Measurements from ENCODE around the gene TARS3.
"Not testable (repeated sequence)": the region's sequence is repeated elsewhere in the genome, so short reads cannot be mapped to it uniquely, and the experiment has no call there.

Gene TARS3

DNA sequence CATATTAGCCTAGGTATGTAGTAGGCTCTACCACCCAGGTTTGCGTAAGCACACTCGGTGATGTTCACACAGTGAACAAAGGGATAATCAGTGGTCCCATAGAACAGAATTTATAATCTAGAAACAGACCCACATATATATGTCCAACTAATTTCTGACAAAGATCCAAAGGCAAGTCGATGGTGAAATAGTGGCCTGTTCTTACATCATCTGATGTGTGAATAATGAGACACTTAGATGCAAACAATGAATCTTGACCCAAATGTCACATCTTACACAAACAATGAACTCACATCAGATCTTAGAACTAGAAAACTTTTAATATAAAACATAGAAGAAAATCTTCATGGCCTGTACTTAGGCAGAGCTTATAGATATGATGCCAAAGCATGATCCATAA is 54.5 kb downstream of the TARS3 start:
- TF ChIP-seq TAF1 (IDR thresholded peaks at IDR 0.05; ENCODE audit: borderline replicate concordance, low read depth, low read length) (no peak), POLR2AphosphoS5 (IDR thresholded peaks at IDR 0.05; ENCODE audit: low read depth, low read length) (no peak), POLR2A (IDR thresholded peaks at IDR 0.05; ENCODE audit: low read depth, low read length) (no peak)
- DNase-seq (ENCODE audit: insufficient read length) (no peak), FAIRE-seq (no peak)

DNA sequence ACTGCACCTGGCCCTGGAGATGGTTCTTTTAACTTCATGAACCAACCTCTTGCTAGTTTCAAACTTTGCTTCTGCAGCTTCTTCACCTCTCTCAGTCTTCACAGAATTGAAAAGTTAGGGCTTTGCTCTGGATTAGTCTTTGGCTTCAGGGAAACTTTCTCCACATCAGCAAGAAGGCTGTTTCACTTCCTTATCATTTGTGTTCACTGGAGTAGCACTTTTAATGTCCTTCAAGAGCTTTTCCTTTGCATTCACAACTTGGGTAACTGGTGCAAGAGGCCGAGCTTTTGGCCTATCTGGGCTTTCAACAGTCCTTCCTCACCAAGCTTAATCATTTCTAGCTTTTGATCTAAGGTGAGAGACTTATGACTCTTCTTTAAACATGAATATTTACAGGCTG is 56.4 kb downstream of the TARS3 start:
- FAIRE-seq (no peak), DNase-seq (ENCODE audit: insufficient read length) (no peak)
- TF ChIP-seq TAF1 (IDR thresholded peaks at IDR 0.05; ENCODE audit: borderline replicate concordance, low read depth, low read length) (no peak), POLR2A (IDR thresholded peaks at IDR 0.05; ENCODE audit: low read depth, low read length) (no peak)

DNA sequence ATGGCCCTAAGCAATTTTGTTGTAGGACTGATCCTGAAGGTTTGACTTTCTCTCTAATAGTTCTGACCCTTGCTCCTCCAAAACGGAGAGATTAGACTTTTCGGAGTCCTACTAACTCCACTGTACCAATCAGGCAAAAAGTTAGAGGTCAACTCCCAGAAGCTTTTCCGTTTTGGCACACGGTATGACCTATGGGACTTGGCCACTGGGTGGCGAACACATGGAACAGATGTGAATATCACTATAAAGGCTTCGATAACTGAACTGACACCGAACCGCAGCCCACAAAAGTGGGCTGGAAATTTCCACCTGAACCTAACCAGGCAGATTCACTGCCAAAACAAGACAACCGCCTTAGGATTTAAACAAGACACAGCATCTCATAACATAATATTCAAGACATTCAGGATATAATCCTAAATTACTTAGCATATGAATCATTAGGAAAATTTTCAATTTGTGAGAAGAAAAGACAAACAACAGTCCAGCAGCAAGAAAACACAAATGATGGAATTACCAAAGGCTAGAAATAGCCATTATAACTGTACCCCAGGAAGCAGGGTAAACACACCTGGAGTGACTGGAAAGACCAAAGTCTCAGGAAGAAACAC is 59.9 kb downstream of the TARS3 start:
- no peak for FAIRE-seq
- DNase-seq (ENCODE audit: insufficient read length), result no peak
- TF ChIP-seq POLR2AphosphoS5 (IDR thresholded peaks at IDR 0.05; ENCODE audit: low read depth, low read length), result no peak
- TF ChIP-seq POLR2A (IDR thresholded peaks at IDR 0.05; ENCODE audit: low read depth, low read length), result no peak
- no peak for TF ChIP-seq TAF1 (IDR thresholded peaks at IDR 0.05; ENCODE audit: borderline replicate concordance, low read depth, low read length)

DNA sequence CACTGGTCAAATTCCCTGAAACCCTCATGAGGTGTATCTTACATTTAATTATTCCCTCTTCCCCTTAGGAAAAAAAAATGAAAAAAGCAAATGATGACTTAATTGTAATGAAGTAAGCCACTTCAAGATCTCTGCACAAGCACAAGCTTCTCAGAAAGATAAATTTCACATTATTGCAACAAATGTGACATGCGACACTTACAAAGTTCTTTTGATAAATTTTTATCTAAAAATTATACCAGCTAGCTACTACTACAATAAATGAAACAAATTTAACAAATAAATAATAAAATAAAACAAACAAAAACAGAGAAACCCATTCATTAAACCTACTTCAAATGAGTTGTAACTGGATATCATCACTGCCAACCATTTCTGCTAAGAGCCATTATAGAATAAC is 62.1 kb downstream of the TARS3 start:
- TF ChIP-seq POLR2A (IDR thresholded peaks at IDR 0.05; ENCODE audit: low read depth, low read length), result no peak
- TF ChIP-seq TAF1 (IDR thresholded peaks at IDR 0.05; ENCODE audit: borderline replicate concordance, low read depth, low read length), result no peak
- TF ChIP-seq POLR2AphosphoS5 (IDR thresholded peaks at IDR 0.05; ENCODE audit: low read depth, low read length), result no peak
- no peak for FAIRE-seq
- DNase-seq (ENCODE audit: insufficient read length), result no peak

DNA sequence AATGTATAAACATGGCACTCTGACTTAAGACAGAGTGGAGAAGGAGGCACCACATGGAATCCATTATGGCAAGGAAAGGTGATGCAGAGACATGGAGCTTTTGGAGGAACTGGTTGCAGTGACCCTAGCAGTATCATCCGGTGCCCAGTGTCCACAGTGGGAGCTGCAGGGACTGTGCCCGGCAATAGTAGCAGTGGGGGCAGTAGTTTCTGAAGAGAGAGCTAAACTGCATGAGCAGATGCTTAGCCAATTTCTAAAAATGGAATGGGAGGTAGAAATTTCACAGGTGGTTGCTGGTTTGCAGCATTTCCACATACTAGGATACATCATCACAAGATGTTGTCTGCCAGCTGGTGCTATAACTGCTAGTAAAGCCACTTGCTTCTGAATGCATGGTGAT is 64.3 kb downstream of the TARS3 start:
- TF ChIP-seq POLR2AphosphoS5 (IDR thresholded peaks at IDR 0.05; ENCODE audit: low read depth, low read length), result no peak
- no peak for TF ChIP-seq TAF1 (IDR thresholded peaks at IDR 0.05; ENCODE audit: borderline replicate concordance, low read depth, low read length)
- no peak for TF ChIP-seq POLR2A (IDR thresholded peaks at IDR 0.05; ENCODE audit: low read depth, low read length)
- FAIRE-seq (no peak), DNase-seq (ENCODE audit: insufficient read length) (no peak)

DNA sequence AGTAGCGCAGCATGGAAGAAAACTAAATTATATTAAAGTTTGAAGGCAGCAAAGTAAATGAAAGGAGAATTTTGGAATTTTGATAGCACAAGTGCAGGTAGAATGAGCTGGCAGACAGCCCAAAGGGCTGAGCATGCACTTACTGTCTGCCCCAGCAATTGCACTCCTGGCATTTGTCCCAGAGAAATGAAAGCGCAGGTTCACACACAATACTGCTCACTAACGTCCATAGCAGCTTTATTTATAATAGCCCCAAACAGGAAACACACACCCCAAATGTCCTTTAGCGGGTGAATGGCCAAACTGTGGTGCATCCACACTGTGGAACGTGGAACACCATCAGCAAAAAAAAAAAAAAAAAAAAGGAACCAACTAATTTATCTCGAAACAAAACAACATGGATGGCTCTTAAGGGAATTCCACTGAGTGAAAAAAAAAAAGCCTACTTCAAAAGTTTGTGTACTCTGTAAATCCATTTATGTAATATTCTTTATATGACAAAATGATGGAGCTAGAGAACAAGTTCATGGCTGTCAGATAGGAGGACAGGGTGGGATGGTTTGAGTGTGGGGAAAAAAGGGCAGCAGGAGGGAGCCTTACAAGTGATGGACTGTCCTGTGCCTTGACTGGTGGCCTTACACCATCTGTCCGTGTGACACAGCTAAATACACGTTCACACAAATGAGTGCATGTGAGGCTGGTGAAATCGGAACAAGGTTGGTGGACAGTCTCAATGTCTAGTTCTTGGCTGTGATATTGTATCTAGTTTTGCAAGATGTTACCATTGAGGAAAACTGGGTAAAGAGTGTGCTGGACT is 66.1 kb downstream of the TARS3 start:
- TF ChIP-seq POLR2AphosphoS5 (IDR thresholded peaks at IDR 0.05; ENCODE audit: low read depth, low read length) (no peak), POLR2A (IDR thresholded peaks at IDR 0.05; ENCODE audit: low read depth, low read length) (no peak), TAF1 (IDR thresholded peaks at IDR 0.05; ENCODE audit: borderline replicate concordance, low read depth, low read length) (no peak)
- DNase-seq (ENCODE audit: insufficient read length) (no peak), FAIRE-seq (no peak)

DNA sequence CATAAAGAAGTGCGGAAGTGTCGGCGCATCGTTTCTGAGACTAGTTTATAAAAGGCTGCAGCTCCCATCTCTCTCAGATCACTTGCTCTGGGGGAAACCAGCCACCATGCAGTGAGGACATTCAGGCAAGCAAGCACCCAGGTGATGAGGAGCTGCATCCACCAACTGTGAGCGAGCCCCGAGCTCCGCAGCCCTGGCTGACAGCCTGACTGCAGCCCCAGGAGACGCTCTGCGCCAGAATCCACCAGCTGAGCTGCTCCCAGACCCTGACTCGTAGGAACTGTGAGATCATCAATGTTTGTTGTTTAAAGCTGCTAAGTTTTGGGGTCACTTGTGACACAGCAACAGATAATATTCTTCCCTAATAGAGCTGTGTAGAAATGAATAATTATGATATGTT is 67.1 kb downstream of the TARS3 start:
- TF ChIP-seq POLR2AphosphoS5 (IDR thresholded peaks at IDR 0.05; ENCODE audit: low read depth, low read length) (no peak), TAF1 (IDR thresholded peaks at IDR 0.05; ENCODE audit: borderline replicate concordance, low read depth, low read length) (no peak), POLR2A (IDR thresholded peaks at IDR 0.05; ENCODE audit: low read depth, low read length) (no peak)
- no peak for FAIRE-seq

DNA sequence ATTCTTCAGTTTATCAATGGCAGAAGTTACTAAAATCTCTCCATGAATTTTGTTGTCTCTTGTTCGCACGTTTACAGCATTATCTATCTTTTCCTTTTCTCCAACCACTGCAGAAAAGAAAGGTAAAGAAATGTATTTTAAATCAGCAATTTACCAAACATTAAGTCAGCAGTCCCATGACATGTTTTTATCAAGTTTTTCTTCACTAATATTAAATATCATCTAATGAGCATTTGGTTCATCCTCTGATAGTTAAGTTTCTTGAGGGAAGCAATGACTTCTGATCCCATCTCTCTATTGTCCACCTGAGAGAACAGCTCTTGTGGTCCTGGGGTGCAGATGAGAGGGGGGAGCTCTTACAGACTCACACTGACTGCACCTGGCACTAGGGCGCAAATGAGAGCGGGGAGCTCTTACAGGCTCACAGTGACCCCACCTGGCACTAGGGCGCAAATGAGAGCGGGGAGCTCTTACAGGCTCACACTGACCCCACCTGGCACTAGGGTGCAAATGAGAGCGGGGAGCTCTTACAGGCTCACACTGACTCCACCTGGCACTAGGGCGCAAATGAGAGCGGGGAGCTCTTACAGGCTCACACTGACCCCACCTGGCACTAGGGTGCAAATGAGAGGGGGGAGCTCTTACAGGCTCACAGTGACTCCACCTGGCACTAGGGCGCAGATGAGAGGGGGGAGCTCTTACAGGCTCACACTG is 69.5 kb downstream of the TARS3 start:
- DNase-seq (ENCODE audit: insufficient read length); FAIRE-seq: not testable (repeated sequence)

More for the DNA sequence above, 67.1 kb downstream of the TARS3 start:
- no peak for DNase-seq (ENCODE audit: insufficient read length)

DNA sequence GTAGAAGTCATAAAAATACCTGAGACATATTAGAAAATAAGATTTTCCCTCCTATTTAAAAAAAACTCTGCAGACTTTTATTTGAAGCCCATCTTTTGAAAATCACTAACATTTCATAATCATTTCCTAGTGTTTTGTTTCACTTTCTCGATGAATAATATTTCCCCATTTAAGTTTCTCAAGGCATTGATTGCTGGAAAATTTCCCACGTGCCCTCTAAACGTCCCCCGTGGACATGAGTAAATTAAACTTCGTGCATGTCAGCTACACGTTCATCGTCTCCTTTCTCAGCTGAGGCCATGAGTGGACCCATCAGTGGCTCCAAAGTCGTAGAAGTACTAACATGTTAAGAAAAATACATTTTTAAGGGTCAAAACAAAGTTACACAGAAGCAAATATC is 70.1 kb downstream of the TARS3 start:
- TF ChIP-seq POLR2A (IDR thresholded peaks at IDR 0.05; ENCODE audit: low read depth, low read length) (no peak), TAF1 (IDR thresholded peaks at IDR 0.05; ENCODE audit: borderline replicate concordance, low read depth, low read length) (no peak), POLR2AphosphoS5 (IDR thresholded peaks at IDR 0.05; ENCODE audit: low read depth, low read length) (no peak)
- DNase-seq (ENCODE audit: insufficient read length) (no peak), FAIRE-seq (no peak)

DNA sequence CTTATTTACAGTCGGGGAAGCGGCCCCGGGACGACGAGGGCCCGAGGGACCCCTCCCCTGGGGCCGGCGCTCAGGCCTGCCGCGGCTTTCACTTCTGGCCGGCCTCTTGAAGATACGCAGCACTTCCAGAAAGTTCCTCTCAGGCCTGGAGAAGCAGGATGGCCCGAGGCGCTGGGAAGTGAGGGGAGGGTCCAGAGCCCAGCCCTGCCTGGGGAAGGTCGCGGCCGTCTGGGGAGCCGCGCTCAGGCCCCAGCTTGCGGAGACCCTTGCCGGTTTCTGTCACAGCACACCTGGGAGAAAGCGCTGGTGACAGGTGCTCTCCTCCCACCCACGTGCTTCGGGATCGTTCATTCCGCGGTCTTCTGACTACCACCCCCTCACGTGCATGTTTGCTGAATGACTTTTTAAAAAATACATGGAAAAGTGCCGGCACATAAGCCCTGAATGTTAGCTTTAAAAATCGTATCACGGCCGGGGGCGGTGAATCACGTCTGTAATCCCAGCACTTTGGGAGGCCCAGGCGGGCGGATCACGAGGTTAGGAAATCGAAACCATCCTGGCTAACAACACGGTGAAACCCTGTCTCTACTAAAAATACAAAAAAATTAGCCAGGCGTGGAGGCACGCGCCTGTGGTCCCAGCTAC is 71.4 kb downstream of the TARS3 start:
- TF ChIP-seq TAF1 (IDR thresholded peaks at IDR 0.05; ENCODE audit: borderline replicate concordance, low read depth, low read length), result no peak
- FAIRE-seq, result no peak
- peak; percentile 24 for DNase-seq (ENCODE audit: insufficient read length)

DNA sequence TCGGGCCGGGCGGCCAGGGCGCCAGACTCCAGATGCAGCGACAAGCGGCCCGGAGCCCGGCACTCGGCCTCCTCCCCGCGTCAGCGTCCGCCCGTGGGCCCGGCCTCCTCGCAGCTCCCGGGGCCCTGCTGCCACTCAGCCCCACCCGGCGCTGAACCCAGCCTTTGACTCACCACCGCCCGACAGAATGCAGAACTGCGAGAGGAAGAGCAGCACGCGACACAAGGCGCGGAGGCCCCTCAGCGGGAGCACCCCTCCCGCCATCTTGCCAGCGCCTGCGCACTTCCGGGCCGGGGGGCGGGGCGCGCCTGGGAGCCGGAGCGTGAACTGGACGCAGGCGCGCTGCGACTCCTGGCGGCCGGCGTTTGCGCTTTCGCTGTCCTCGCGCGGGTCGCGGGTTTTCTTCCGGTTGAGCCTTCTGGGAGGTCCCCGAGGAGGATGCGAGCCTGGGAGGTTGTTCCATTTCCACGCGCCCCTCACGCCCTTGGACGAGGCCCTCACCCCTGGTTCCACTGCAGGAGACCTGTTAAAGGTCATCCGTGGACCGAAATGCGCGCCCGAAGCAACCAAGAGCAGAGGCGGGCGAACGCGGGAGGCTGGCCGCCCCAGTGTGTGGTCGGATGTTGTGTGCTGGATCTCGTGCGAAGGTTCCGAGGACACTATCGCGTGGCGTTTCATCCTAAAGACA is 72.0 kb downstream of the TARS3 start, which contains the start of gene TM2D3:
Gene TM2D3 (minus strand): TSS at position 284 of the 688 bp plus-strand sequence. CDS start 20 bp downstream, at position 264.
- FAIRE-seq (peak; percentile 88), DNase-seq (ENCODE audit: insufficient read length) (peak; percentile 82)
- peak; percentile 95 for TF ChIP-seq TAF1 (IDR thresholded peaks at IDR 0.05; ENCODE audit: borderline replicate concordance, low read depth, low read length)
- TF ChIP-seq POLR2AphosphoS5 (IDR thresholded peaks at IDR 0.05; ENCODE audit: low read depth, low read length), result peak; percentile 85
- TF ChIP-seq POLR2A (IDR thresholded peaks at IDR 0.05; ENCODE audit: low read depth, low read length), result peak; percentile 95
